ENCODE results near the gene PPM1K. TPM values are rescaled to one million over a fixed set of nuclear protein-coding genes. Genes with fewer than 3 reads are reported as not detected.

Gene PPM1K
- 5.4 and 5.7 TPM in 2 replicates for polyA plus RNA-seq (2013)

DNA sequence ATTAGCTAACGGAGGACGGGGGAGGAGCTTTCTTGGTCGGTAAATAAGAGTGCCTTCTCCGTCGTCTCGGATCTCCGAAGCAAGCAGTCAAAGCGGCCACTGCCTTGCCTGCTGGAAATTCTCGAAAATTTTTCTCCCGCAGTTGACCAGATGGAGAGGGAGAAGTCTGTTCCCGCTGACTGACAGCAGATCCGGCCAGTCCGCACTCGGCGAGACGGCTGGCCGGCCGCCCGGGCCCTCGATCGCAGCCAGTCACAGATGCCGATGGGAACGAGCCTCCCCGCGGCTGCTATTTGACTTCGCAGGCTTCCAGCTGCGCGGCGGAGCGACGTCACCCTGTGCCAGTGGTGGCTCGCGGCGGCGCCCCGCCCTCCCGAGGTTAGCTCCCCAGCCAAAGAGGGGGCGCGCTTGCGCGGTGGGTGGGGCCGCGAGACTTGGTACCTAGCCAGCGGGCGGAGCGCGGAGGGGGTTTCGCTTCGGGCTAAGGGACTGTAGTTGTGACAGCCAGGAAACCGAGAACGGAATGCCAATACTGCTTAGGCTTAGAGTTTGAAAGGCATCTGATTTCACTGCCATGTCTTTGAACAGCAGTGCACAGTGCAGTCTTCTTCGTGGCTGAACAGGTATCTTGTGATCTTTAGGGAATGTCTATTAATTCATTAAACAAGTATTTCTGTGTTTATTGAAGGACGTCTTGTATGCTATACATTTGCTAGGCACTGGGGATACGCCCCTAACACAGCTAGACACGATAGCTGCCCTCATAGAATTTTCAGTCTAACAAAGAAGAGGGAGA lies at the start of gene PPM1K:
PPM1K (minus strand) TSS at position 123 of the 796 bp plus-strand sequence. CDS start 5,978 bp downstream, outside the sequence.
- H4K91ac ChIP-seq (ENCODE audit: low read depth, low read length) = peak within 1 kb of the TSS; percentile 32
- H3K79me2 ChIP-seq (ENCODE audit: control insufficient read depth, insufficient read depth, low read length, poor library complexity) = peaks cover 3% of the 10 kb centered on the region
- H3K23ac ChIP-seq (ENCODE audit: low read length) = no peak within 1 kb of the TSS
- H3K4me1 ChIP-seq (ENCODE audit: control insufficient read depth in 1 of 2, insufficient read depth in 2 of 2, low read length in 2 of 2) = peaks cover 0 to 4% of the 10 kb centered on the region in 2 experiments
- H2AFZ ChIP-seq (ENCODE audit: insufficient read depth, low read length, poor library complexity) = peak within 1 kb of the TSS; percentile 93
- no CpG with 5 or more reads among the region's 55 CpGs for WGBS (ENCODE audit: extremely low coverage, insufficient coverage, insufficient read length)
- H3K9me3 ChIP-seq (ENCODE audit: insufficient read depth, low read depth, low read length) = no peaks in the 10 kb centered on the region
- DNase-seq = peak; percentile 99
- peak within 1 kb of the TSS; percentile 65 for H3K27ac ChIP-seq (ENCODE audit: low read depth, low read length)
- H2BK5ac ChIP-seq (ENCODE audit: low read depth, low read length, poor library complexity) = no peak within 1 kb of the TSS
- H2BK12ac ChIP-seq (ENCODE audit: low read length) = no peak within 1 kb of the TSS
- H3K79me1 ChIP-seq (ENCODE audit: low read length) = peaks cover 8% of the 10 kb centered on the region
- no peaks in the 10 kb centered on the region for H3K36me3 ChIP-seq (ENCODE audit: control insufficient read depth in 1 of 2, insufficient read depth in 2 of 2, low read length in 2 of 2)
- peak within 1 kb of the TSS; percentile 90 for H3K4me2 ChIP-seq (ENCODE audit: low read length)
- H2AK5ac ChIP-seq (ENCODE audit: low read length) = no peak within 1 kb of the TSS
- no peak within 1 kb of the TSS for H2BK120ac ChIP-seq (ENCODE audit: insufficient read depth, low read length, poor library complexity)
- H3K4me3 ChIP-seq (ENCODE audit: low read depth, low read length) = peak within 1 kb of the TSS; percentile 88
- H3K18ac ChIP-seq (ENCODE audit: low read length) = peak within 1 kb of the TSS; percentile 59
- H4K8ac ChIP-seq (ENCODE audit: low read depth, low read length) = peak within 1 kb of the TSS; percentile 72
- H3K27me3 ChIP-seq (ENCODE audit: insufficient read depth, low read length) = no peaks in the 10 kb centered on the region
- peak within 1 kb of the TSS; percentile 35 for H3K4ac ChIP-seq (ENCODE audit: low read depth, low read length)
- H4K12ac ChIP-seq (ENCODE audit: low read depth, low read length) = no peak within 1 kb of the TSS
- H3K9ac ChIP-seq (ENCODE audit: low read length) = peak within 1 kb of the TSS; percentile 71
- H3K14ac ChIP-seq (ENCODE audit: low read length) = peak within 1 kb of the TSS; percentile 82

- Histone ChIP-seq H4K8ac (ENCODE audit: low read depth, low read length) (no peak overlapping the region), H3K9ac (ENCODE audit: low read length) (no peak overlapping the region), H3K36me3 (ENCODE audit: control insufficient read depth in 1 of 2, insufficient read depth in 2 of 2, low read length in 2 of 2) (no peaks in the 10 kb centered on the region), H3K79me2 (ENCODE audit: control insufficient read depth, insufficient read depth, low read length, poor library complexity) (no peaks in the 10 kb centered on the region), H3K23ac (ENCODE audit: low read length) (peak overlapping the region; percentile 77), H3K18ac (ENCODE audit: low read length) (no peak overlapping the region), H3K27me3 (ENCODE audit: insufficient read depth, low read length) (no peaks in the 10 kb centered on the region), H2BK5ac (ENCODE audit: low read depth, low read length, poor library complexity) (no peak overlapping the region), H3K79me1 (ENCODE audit: low read length) (no peaks in the 10 kb centered on the region), H2BK12ac (ENCODE audit: low read length) (no peak overlapping the region), H3K9me3 (ENCODE audit: insufficient read depth, low read depth, low read length) (no peaks in the 10 kb centered on the region), H3K4me3 (ENCODE audit: low read depth, low read length) (no peak overlapping the region), H3K27ac (ENCODE audit: low read depth, low read length) (no peak overlapping the region), H3K14ac (ENCODE audit: low read length) (no peak overlapping the region), H3K4ac (ENCODE audit: low read depth, low read length) (no peak overlapping the region), H3K4me2 (ENCODE audit: low read length) (no peak overlapping the region), H2BK120ac (ENCODE audit: insufficient read depth, low read length, poor library complexity) (no peak overlapping the region), H2AFZ (ENCODE audit: insufficient read depth, low read length, poor library complexity) (no peak overlapping the region), H3K4me1 (ENCODE audit: control insufficient read depth in 1 of 2, insufficient read depth in 2 of 2, low read length in 2 of 2) (no peaks in the 10 kb centered on the region), H4K91ac (ENCODE audit: low read depth, low read length) (no peak overlapping the region), H2AK5ac (ENCODE audit: low read length) (no peak overlapping the region), H4K12ac (ENCODE audit: low read depth, low read length) (no peak overlapping the region)
- DNase-seq = no peak
- WGBS (ENCODE audit: extremely low coverage, insufficient coverage, insufficient read length) = no CpG with 5 or more reads among the region's 1 CpG
Observed at GRCh38 chr4:88333741-88334405, 49.5 kb upstream of the PPM1K start.

- Histone ChIP-seq H3K79me2 (ENCODE audit: control insufficient read depth, insufficient read depth, low read length, poor library complexity) (no peaks in the 10 kb centered on the region), H4K12ac (ENCODE audit: low read depth, low read length) (no peak overlapping the region), H2AFZ (ENCODE audit: insufficient read depth, low read length, poor library complexity) (no peak overlapping the region), H2BK12ac (ENCODE audit: low read length) (no peak overlapping the region), H2BK5ac (ENCODE audit: low read depth, low read length, poor library complexity) (no peak overlapping the region), H3K79me1 (ENCODE audit: low read length) (no peaks in the 10 kb centered on the region), H3K9me3 (ENCODE audit: insufficient read depth, low read depth, low read length) (no peaks in the 10 kb centered on the region), H3K4ac (ENCODE audit: low read depth, low read length) (no peak overlapping the region), H4K8ac (ENCODE audit: low read depth, low read length) (no peak overlapping the region), H3K18ac (ENCODE audit: low read length) (no peak overlapping the region), H3K4me3 (ENCODE audit: low read depth, low read length) (no peak overlapping the region), H3K23ac (ENCODE audit: low read length) (no peak overlapping the region), H3K14ac (ENCODE audit: low read length) (no peak overlapping the region), H2AK5ac (ENCODE audit: low read length) (no peak overlapping the region), H2BK120ac (ENCODE audit: insufficient read depth, low read length, poor library complexity) (no peak overlapping the region), H3K36me3 (ENCODE audit: control insufficient read depth in 1 of 2, insufficient read depth in 2 of 2, low read length in 2 of 2) (no peaks in the 10 kb centered on the region), H3K4me1 (ENCODE audit: control insufficient read depth in 1 of 2, insufficient read depth in 2 of 2, low read length in 2 of 2) (no peaks in the 10 kb centered on the region), H3K27me3 (ENCODE audit: insufficient read depth, low read length) (no peaks in the 10 kb centered on the region), H3K4me2 (ENCODE audit: low read length) (no peak overlapping the region), H3K9ac (ENCODE audit: low read length) (no peak overlapping the region), H4K91ac (ENCODE audit: low read depth, low read length) (no peak overlapping the region), H3K27ac (ENCODE audit: low read depth, low read length) (no peak overlapping the region)
- DNase-seq = peak; percentile 21 to 65
- WGBS (ENCODE audit: extremely low coverage, insufficient coverage, insufficient read length) = no CpG with 5 or more reads among the region's 1 CpG
Observed at GRCh38 chr4:88327665-88328064, 43.3 kb upstream of the PPM1K start.

DNA sequence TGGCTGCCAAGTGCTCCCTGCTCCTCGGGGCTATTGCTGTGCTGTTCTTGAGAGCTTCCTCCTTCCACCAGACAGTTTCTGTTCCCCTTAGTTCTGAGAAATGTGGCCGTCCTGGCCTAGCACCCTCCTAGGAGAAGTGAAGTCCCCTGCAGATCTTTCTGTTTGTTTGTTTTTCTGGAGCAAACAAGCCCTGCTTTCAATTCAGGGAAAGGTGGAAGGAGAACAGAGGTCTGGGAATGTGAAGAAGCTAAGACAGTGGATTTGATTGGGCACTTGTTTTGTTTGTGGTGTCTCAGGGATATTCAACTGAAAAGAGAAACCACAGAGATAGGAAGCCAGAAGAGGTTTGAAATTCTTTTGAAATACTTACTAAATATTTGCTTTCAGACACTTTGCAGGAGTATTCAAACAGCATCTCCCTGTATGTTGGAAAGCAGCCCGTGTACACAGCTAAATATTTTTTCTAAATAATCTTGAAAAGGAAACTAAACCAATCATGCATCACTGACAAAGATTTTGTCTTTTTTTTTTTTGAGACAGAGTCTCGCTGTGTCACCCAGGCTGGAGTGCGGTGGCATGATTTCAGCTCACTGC lies 36.5 kb upstream of the PPM1K start:
- Histone ChIP-seq H3K36me3 (ENCODE audit: control insufficient read depth in 1 of 2, insufficient read depth in 2 of 2, low read length in 2 of 2) (no peaks in the 10 kb centered on the region), H3K27me3 (ENCODE audit: insufficient read depth, low read length) (no peaks in the 10 kb centered on the region), H2BK12ac (ENCODE audit: low read length) (peak overlapping the region; percentile 9), H2AFZ (ENCODE audit: insufficient read depth, low read length, poor library complexity) (no peak overlapping the region), H2BK5ac (ENCODE audit: low read depth, low read length, poor library complexity) (no peak overlapping the region), H4K91ac (ENCODE audit: low read depth, low read length) (no peak overlapping the region), H3K23ac (ENCODE audit: low read length) (no peak overlapping the region), H3K79me2 (ENCODE audit: control insufficient read depth, insufficient read depth, low read length, poor library complexity) (peaks cover 2% of the 10 kb centered on the region), H3K4me3 (ENCODE audit: low read depth, low read length) (no peak overlapping the region), H3K9ac (ENCODE audit: low read length) (no peak overlapping the region), H3K4me1 (ENCODE audit: control insufficient read depth in 1 of 2, insufficient read depth in 2 of 2, low read length in 2 of 2) (peaks cover 4% of the 10 kb centered on the region in 2 experiments), H4K8ac (ENCODE audit: low read depth, low read length) (peak overlapping the region; percentile 74), H4K12ac (ENCODE audit: low read depth, low read length) (no peak overlapping the region), H2BK120ac (ENCODE audit: insufficient read depth, low read length, poor library complexity) (no peak overlapping the region), H3K27ac (ENCODE audit: low read depth, low read length) (peak overlapping the region; percentile 72), H3K4me2 (ENCODE audit: low read length) (peak overlapping the region; percentile 18), H3K18ac (ENCODE audit: low read length) (peak overlapping the region; percentile 10), H3K14ac (ENCODE audit: low read length) (peak overlapping the region; percentile 15), H3K4ac (ENCODE audit: low read depth, low read length) (no peak overlapping the region), H2AK5ac (ENCODE audit: low read length) (no peak overlapping the region), H3K79me1 (ENCODE audit: low read length) (peaks cover 4% of the 10 kb centered on the region), H3K9me3 (ENCODE audit: insufficient read depth, low read depth, low read length) (no peaks in the 10 kb centered on the region)
- no CpG with 5 or more reads among the region's 5 CpGs for WGBS (ENCODE audit: extremely low coverage, insufficient coverage, insufficient read length)
- DNase-seq = peak; percentile 7 to 37

Measured in trophoblast cell (in vitro differentiated cells and primary cell).